ENCODE measurements around the gene PATJ.

DNA sequence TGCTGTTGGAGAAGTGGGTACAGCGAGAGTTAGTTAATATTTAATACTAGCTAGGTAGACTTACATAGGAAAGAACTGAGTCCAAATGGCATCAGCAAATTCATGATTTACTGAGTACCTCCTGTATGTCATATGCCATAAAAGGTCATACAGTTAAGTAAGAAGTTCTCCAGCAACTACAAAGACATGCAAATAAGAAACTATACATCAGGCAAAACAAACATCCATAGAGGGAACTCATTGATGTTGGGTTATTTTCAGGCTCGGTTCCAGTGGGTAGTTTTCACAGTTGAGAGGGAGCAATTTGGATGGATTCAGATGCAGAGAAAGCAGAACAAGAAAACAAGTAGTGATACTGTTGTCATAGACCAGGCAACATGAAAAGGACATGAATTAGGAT is 287.4 kb downstream of the PATJ start:
- TF ChIP-seq, protein P1, sequence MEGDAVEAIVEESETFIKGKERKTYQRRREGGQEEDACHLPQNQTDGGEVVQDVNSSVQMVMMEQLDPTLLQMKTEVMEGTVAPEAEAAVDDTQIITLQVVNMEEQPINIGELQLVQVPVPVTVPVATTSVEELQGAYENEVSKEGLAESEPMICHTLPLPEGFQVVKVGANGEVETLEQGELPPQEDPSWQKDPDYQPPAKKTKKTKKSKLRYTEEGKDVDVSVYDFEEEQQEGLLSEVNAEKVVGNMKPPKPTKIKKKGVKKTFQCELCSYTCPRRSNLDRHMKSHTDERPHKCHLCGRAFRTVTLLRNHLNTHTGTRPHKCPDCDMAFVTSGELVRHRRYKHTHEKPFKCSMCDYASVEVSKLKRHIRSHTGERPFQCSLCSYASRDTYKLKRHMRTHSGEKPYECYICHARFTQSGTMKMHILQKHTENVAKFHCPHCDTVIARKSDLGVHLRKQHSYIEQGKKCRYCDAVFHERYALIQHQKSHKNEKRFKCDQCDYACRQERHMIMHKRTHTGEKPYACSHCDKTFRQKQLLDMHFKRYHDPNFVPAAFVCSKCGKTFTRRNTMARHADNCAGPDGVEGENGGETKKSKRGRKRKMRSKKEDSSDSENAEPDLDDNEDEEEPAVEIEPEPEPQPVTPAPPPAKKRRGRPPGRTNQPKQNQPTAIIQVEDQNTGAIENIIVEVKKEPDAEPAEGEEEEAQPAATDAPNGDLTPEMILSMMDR (IDR thresholded peaks at IDR 0.05): no peak
- TF ChIP-seq EP300 (IDR thresholded peaks at IDR 0.05) (no peak), POLR2A (IDR thresholded peaks at IDR 0.05; ENCODE audit: low read depth) (no peak)

Measured in esophagus muscularis mucosa (tissue), 4 donors.